ENCODE data around the gene TMEM72.

Gene TMEM72

GRCh38 chr10:44934416-44935200, 23.5 kb downstream of the TMEM72 start:
- DNase-seq (ENCODE audit: low spot score), result no peak

- DNase-seq (ENCODE audit: low spot score), result no peak
These were observed 24.2 kb downstream of the TMEM72 start for GRCh38 chr10:44935201-44935965.

GRCh38 chr10:44935966-44936295, 24.8 kb downstream of the TMEM72 start:
- no peak for DNase-seq (ENCODE audit: low spot score)

GRCh38 chr10:44936314-44936975, 25.3 kb downstream of the TMEM72 start:
- DNase-seq (ENCODE audit: low spot score), result no peak

- no peak for DNase-seq (ENCODE audit: low spot score)
These were observed 26.3 kb downstream of the TMEM72 start for GRCh38 chr10:44937196-44938005.

- DNase-seq (ENCODE audit: low spot score), result no peak
These were observed 27.8 kb downstream of the TMEM72 start for GRCh38 chr10:44938956-44939355.

- no peak for DNase-seq (ENCODE audit: low spot score)
These were observed 28.7 kb downstream of the TMEM72 start for GRCh38 chr10:44939691-44940401.

- DNase-seq (ENCODE audit: low spot score), result no peak
These were observed 33.2 kb downstream of the TMEM72 start for GRCh38 chr10:44944354-44944753.

- no peak for DNase-seq (ENCODE audit: low spot score)
These were observed 35.1 kb downstream of the TMEM72 start for GRCh38 chr10:44946205-44946604.

- no peak for DNase-seq (ENCODE audit: low spot score)
These were observed 36.4 kb downstream of the TMEM72 start for GRCh38 chr10:44947371-44948152.

GRCh38 chr10:44948642-44949041, 37.5 kb downstream of the TMEM72 start:
- no peak for DNase-seq (ENCODE audit: low spot score)

- DNase-seq (ENCODE audit: low spot score), result no peak
These were observed 38.1 kb downstream of the TMEM72 start for GRCh38 chr10:44949127-44949802.

- no peak for DNase-seq (ENCODE audit: low spot score)
These were observed 38.8 kb downstream of the TMEM72 start for GRCh38 chr10:44949915-44950314.

- no peak for DNase-seq (ENCODE audit: low spot score)
These were observed 39.4 kb downstream of the TMEM72 start for GRCh38 chr10:44950326-44951225.

GRCh38 chr10:44951576-44952226, 40.6 kb downstream of the TMEM72 start:
- DNase-seq (ENCODE audit: low spot score), result no peak

- no peak for DNase-seq (ENCODE audit: low spot score)
These were observed 41.7 kb downstream of the TMEM72 start for GRCh38 chr10:44952779-44953231.

- DNase-seq (ENCODE audit: low spot score), result no peak
These were observed 42.9 kb downstream of the TMEM72 start for GRCh38 chr10:44954042-44954441.

- no peak for DNase-seq (ENCODE audit: low spot score)
These were observed 43.8 kb downstream of the TMEM72 start for GRCh38 chr10:44954962-44955361.

Measured in HuH-7.5 (cell line).